Stomach (tissue), 9 donors: ENCODE measurements around the gene VIPR2. TPM values are rescaled to one million over a fixed set of nuclear protein-coding genes. Genes with fewer than 3 reads are reported as not detected.
A peak's percentile ranks its signal among the peaks of the same experiment; 100 is the strongest.

Source experiments
- DNase-seq, 2 donors: peaks; one replicate each; pipeline versions ENCODE4 v3.0.0 to v3.0.0-alpha.2; 2013 to 2019
- H3K27ac ChIP-seq, 5 donors: fragments of 200-600 bp in 4 of 5; sonication (generic) in 4 of 5; one replicate each; pipeline ENCODE4 v1.5.1; 2013 to 2019; ENCODE audit warnings: mild to moderate bottlenecking in 1 of 5, moderate library complexity in 1 of 5
- H3K27me3 ChIP-seq, 3 donors: fragments of 200-600 bp; sonication (generic); one replicate each; pipeline ENCODE4 v1.5.1; 2017 to 2019; ENCODE audit warnings: mixed run types in 1 of 3
- H3K36me3 ChIP-seq, 4 donors: fragments of 200-600 bp; sonication (generic); 1 replicate in 3 of 4; 2 replicates in 1 of 4; pipeline ENCODE4 v1.5.1; 2016 to 2019
- H3K4me1 ChIP-seq, 4 donors: fragments of 200-600 bp; sonication (generic); one replicate each; pipeline ENCODE4 v1.5.1; 2016 to 2019
- H3K4me3 ChIP-seq, 4 donors: fragments of 200-600 bp; sonication (generic) in 3 of 4; one replicate each; pipeline ENCODE4 v1.5.1; 2016 to 2019; ENCODE audit warnings: mild to moderate bottlenecking in 1 of 4
- H3K9me3 ChIP-seq, 4 donors: fragments of 200-600 bp; sonication (generic); one replicate each; pipeline ENCODE4 v1.5.1; 2016 to 2019
- CTCF ChIP-seq, 7 experiments: fragments of 450-650 bp in 4 of 7; fragments of 200-600 bp in 3 of 7; sonication (generic) in 3 of 7; IDR thresholded peaks; one replicate each; pipeline ENCODE4 v1.5.1; 2016 to 2019; ENCODE audit warnings: antibody characterized with exemption in 7 of 7, control low read depth in 2 of 7, mild to moderate bottlenecking in 1 of 7
- EP300 ChIP-seq: sonication (generic); formaldehyde crosslinking; IDR thresholded peaks from one replicate; pipeline ENCODE4 v1.6.1; 2017; ENCODE audit warnings: antibody characterized with exemption
- POLR2A ChIP-seq, 4 donors: fragments of 450-650 bp; IDR thresholded peaks; one replicate each; pipeline ENCODE4 v1.6.1; 2016; ENCODE audit warnings: antibody characterized with exemption in 4 of 4, control low read depth in 2 of 4, mild to moderate bottlenecking in 1 of 4, moderate library complexity in 1 of 4
- POLR2AphosphoS5 ChIP-seq, 3 donors: sonication (generic); formaldehyde crosslinking; IDR thresholded peaks; one replicate each; pipeline ENCODE4 v1.6.1; 2016; ENCODE audit warnings: antibody characterized with exemption in 3 of 3
- WGBS, 5 donors: extraction: QIAGEN DNeasy Blood & Tissue Kit in 3 of 5; methylation state at CpG; one replicate each; pipeline versions ENCODE4 v1.1.5 to v1.1.7; 2013 to 2018; 5-methylcytosine and 5-hydroxymethylcytosine counted together
- intact Hi-C: fragments of 100-400 bp; cut with DNase I; formaldehyde crosslinking; loops from one replicate; pipeline ENCODE4 v1.15.1; 2023; ENCODE audit warnings: low total_unique reads
- polyA plus RNA-seq, 3 donors: library from polyadenylated mRNA; stranded (reverse); fragments of 200-250 nt; gene quantifications; one replicate each; pipeline ENCODE4 v1.2.3, GENCODE V29; 2013
- total RNA-seq, 5 donors: library from RNA; depleted of rRNA; stranded (reverse); fragments of >200 nt; gene quantifications; one replicate each; pipeline versions ENCODE4 v1.1.0 to v1.2.3, GENCODE V29; 2014 to 2016
- donor health status: healthy with polysubstance abuse.
- donor health status: Bipolar disorder and iron deficiency.
- donor health status: healthy.

Gene VIPR2
- total and polyA plus RNA-seq, 8 donors: 1.2 to 25.4 (median 4.6) TPM

- Histone ChIP-seq H3K27me3 (no peaks in the 10 kb centered on the region), H3K4me1 (peaks cover 0 to 14% (median 5%) of the 10 kb centered on the region in 4 donors), H3K9me3 (no peaks in the 10 kb centered on the region), H3K36me3 (no peaks in the 10 kb centered on the region), H3K27ac (no peak overlapping the region), H3K4me3 (no peak overlapping the region)
- intact Hi-C loops: no loop called here
- peak in 1 of 2 donors; percentile 16 for DNase-seq
- WGBS, 5 donors: 80 to 88% (median 86%) methylated on average over 6 to 10 of the region's 10 CpGs
- no peak for TF ChIP-seq POLR2A (IDR thresholded peaks at IDR 0.05)
- no peak for TF ChIP-seq POLR2AphosphoS5 (IDR thresholded peaks at IDR 0.05)
These were observed 15.9 kb downstream of the VIPR2 start for GRCh38 chr7:159128767-159129166.

GRCh38 chr7:159127691-159128642, 16.7 kb downstream of the VIPR2 start:
- no peaks in the 10 kb centered on the region for H3K36me3 ChIP-seq
- 88 to 91% (median 90%) methylated on average over 14 to 16 of the region's 16 CpGs for WGBS, 5 donors
- peak in 1 of 2 donors; percentile 10 for DNase-seq
- no peaks in the 10 kb centered on the region for H3K27me3 ChIP-seq
- peaks cover 0 to 14% (median 5%) of the 10 kb centered on the region in 4 donors for H3K4me1 ChIP-seq
- no peak overlapping the region for H3K27ac ChIP-seq
- intact Hi-C loops: no loop called here
- H3K9me3 ChIP-seq: no peaks in the 10 kb centered on the region
- H3K4me3 ChIP-seq: no peak overlapping the region
- TF ChIP-seq EP300 (no peak), POLR2AphosphoS5 (IDR thresholded peaks at IDR 0.05) (no peak), CTCF (IDR thresholded peaks at IDR 0.05) (no peak), POLR2A (IDR thresholded peaks at IDR 0.05) (no peak)

GRCh38 chr7:159126311-159127260, 18.1 kb downstream of the VIPR2 start:
- Histone ChIP-seq H3K36me3 (no peaks in the 10 kb centered on the region), H3K27ac (no peak overlapping the region), H3K9me3 (no peaks in the 10 kb centered on the region), H3K4me1 (peaks cover 0 to 14% (median 5%) of the 10 kb centered on the region in 4 donors), H3K4me3 (no peak overlapping the region), H3K27me3 (no peaks in the 10 kb centered on the region)
- peak in 1 of 2 donors; percentile 16 for DNase-seq
- TF ChIP-seq EP300: no peak
- no peak for TF ChIP-seq CTCF (IDR thresholded peaks at IDR 0.05)
- no peak for TF ChIP-seq POLR2AphosphoS5 (IDR thresholded peaks at IDR 0.05)
- no peak for TF ChIP-seq POLR2A (IDR thresholded peaks at IDR 0.05)
- 71 to 74% (median 73%) methylated on average over 20 to 21 of the region's 21 CpGs for WGBS, 5 donors
- intact Hi-C loops: no loop called here

- Histone ChIP-seq H3K4me1 (peaks cover 0 to 14% (median 5%) of the 10 kb centered on the region in 4 donors), H3K9me3 (no peaks in the 10 kb centered on the region), H3K4me3 (no peak overlapping the region), H3K27me3 (no peaks in the 10 kb centered on the region), H3K27ac (no peak overlapping the region), H3K36me3 (no peaks in the 10 kb centered on the region)
- intact Hi-C loops: no loop called here
- peak in 1 of 2 donors; percentile 13 for DNase-seq
- 38 to 67% (median 42%) methylated on average over 3 of the region's 3 CpGs for WGBS, 5 donors
- no peak for TF ChIP-seq EP300
- no peak for TF ChIP-seq POLR2AphosphoS5 (IDR thresholded peaks at IDR 0.05)
- no peak for TF ChIP-seq CTCF (IDR thresholded peaks at IDR 0.05)
- no peak for TF ChIP-seq POLR2A (IDR thresholded peaks at IDR 0.05)
These were observed 18.8 kb downstream of the VIPR2 start for GRCh38 chr7:159125955-159126270.
